Choroid plexus epithelial cell (primary cell): ENCODE data around the gene SGSM1.

Experiments used
- DNase-seq: peaks from one replicate; pipeline ENCODE4 v3.0.0-alpha.2; 2010; ENCODE audit warnings: low read depth
- H3K4me3 ChIP-seq: 2 replicates; pipeline ENCODE4 v1.5.1; 2011; ENCODE audit warnings: low read depth, mild to moderate bottlenecking, control low read depth, low read length, moderate library complexity
- TF ChIP-seq, protein P1 (sequence below): conservative IDR thresholded peaks from 2 replicates; pipeline ENCODE4 v1.5.1; 2011; ENCODE audit warnings: low read depth, mild to moderate bottlenecking, control low read depth, inconsistent platforms, low read length, moderate library complexity

The SGSM1 gene

GRCh38 chr22:24954114-24954463 lies 148.1 kb downstream of the SGSM1 start:
- H3K4me3 ChIP-seq = no peak overlapping the region
- TF ChIP-seq, protein P1, sequence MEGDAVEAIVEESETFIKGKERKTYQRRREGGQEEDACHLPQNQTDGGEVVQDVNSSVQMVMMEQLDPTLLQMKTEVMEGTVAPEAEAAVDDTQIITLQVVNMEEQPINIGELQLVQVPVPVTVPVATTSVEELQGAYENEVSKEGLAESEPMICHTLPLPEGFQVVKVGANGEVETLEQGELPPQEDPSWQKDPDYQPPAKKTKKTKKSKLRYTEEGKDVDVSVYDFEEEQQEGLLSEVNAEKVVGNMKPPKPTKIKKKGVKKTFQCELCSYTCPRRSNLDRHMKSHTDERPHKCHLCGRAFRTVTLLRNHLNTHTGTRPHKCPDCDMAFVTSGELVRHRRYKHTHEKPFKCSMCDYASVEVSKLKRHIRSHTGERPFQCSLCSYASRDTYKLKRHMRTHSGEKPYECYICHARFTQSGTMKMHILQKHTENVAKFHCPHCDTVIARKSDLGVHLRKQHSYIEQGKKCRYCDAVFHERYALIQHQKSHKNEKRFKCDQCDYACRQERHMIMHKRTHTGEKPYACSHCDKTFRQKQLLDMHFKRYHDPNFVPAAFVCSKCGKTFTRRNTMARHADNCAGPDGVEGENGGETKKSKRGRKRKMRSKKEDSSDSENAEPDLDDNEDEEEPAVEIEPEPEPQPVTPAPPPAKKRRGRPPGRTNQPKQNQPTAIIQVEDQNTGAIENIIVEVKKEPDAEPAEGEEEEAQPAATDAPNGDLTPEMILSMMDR = no peak
- DNase-seq = no peak

- DNase-seq = no peak
- TF ChIP-seq, protein P1 = no peak
Observed at GRCh38 chr22:24954856-24955255, 148.8 kb downstream of the SGSM1 start.

DNA sequence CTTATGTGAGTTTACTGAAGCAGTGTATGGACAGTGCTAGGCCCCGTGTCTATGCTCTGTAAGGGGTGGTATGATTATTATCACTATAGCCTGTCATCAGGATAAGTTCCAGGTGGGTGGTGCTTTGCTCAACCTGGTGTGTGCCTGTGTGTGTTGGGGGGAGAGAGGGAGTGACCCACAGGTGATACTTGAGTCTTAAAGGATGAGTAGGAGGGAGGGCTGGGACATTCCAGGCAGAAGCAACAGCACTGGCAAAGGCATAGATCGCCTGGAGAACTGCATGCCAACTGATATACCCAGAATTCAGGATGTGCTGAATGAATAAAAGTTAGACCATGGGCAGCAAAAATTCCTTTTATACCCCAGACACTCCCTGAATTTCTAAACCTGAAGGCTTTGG lies 151.0 kb downstream of the SGSM1 start:
- H3K4me3 ChIP-seq = no peak overlapping the region
- TF ChIP-seq, protein P1 = no peak
- no peak for DNase-seq

More at GRCh38 chr22:24954856-24955255, 148.8 kb downstream of the SGSM1 start:
- no peak overlapping the region for H3K4me3 ChIP-seq

- TF ChIP-seq, protein P1 = no peak
- no peak for DNase-seq
- no peak overlapping the region for H3K4me3 ChIP-seq
Observed at GRCh38 chr22:24961217-24961844, 155.3 kb downstream of the SGSM1 start.

DNA sequence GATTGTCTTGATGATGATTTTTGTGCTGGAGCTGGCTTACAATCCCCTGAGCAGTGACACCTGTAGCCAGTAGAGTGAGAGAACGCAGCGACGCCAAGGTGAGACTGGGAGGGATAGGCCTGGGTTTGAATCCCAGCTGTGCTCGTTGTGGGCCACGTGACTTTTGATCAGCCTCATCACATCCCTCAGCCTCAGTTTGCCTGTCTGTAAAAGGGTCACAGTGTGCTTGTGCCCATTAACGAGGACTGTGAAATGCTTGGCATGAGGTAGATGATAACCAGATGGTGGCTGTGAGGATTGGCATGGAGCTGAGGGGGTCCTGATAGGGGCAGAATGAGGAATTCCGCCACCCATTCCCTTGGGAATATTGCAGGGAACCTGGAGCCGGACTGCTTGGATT lies 156.1 kb downstream of the SGSM1 start:
- TF ChIP-seq, protein P1 = no peak
- DNase-seq = no peak

GRCh38 chr22:24962835-24963234 lies 156.8 kb downstream of the SGSM1 start:
- TF ChIP-seq, protein P1 = no peak
- DNase-seq = no peak
- H3K4me3 ChIP-seq = no peak overlapping the region

More for the DNA sequence above, 156.1 kb downstream of the SGSM1 start:
- H3K4me3 ChIP-seq = no peak overlapping the region

- no peak for DNase-seq
- TF ChIP-seq, protein P1 = no peak
- no peak overlapping the region for H3K4me3 ChIP-seq
Observed at GRCh38 chr22:24964441-24964840, 158.4 kb downstream of the SGSM1 start.
